Esophagus muscularis mucosa (tissue), 4 donors: ENCODE results near the gene TMEM121B. TPM values are rescaled to one million over a fixed set of nuclear protein-coding genes. Genes with fewer than 3 reads are reported as not detected.

ENCODE experiments used
- DNase-seq: peaks from one replicate; pipeline ENCODE4 v3.0.0-alpha.2; 2017; ENCODE audit errors: extremely low spot score
- H3K27ac ChIP-seq, 4 donors: fragments of 200-600 bp; sonication (generic); replicated peaks in 1 of 4; 1 replicate in 3 of 4; 2 replicates in 1 of 4; pipeline ENCODE4 v1.5.1; 2016 to 2019; ENCODE audit warnings: mild to moderate bottlenecking in 1 of 4
- H3K27me3 ChIP-seq, 4 donors: fragments of 200-600 bp; sonication (generic); one replicate each; pipeline versions ENCODE4 v1.5.1 to v1.6.0; 2016 to 2019
- H3K36me3 ChIP-seq, 4 donors: fragments of 200-600 bp; sonication (generic); one replicate each; pipeline ENCODE4 v1.5.1; 2016 to 2019
- H3K4me1 ChIP-seq, 4 donors: fragments of 200-600 bp; sonication (generic); one replicate each; pipeline ENCODE4 v1.5.1; 2016 to 2019
- H3K4me3 ChIP-seq, 4 donors: fragments of 200-600 bp; sonication (generic); 1 replicate in 2 of 4; 2 replicates in 2 of 4; pipeline ENCODE4 v1.5.1; 2016 to 2019; ENCODE audit warnings: mild to moderate bottlenecking in 4 of 4, moderate library complexity in 1 of 4
- H3K9me3 ChIP-seq, 4 donors: fragments of 200-600 bp; sonication (generic); 1 replicate in 3 of 4; 2 replicates in 1 of 4; pipeline ENCODE4 v1.5.1; 2016 to 2019
- CTCF ChIP-seq, 3 experiments: fragments of 200-600 bp in 2 of 3; fragments of 450-650 bp in 1 of 3; sonication (generic) in 2 of 3; IDR thresholded peaks; one replicate each; pipeline ENCODE4 v1.5.1; 2017 to 2019; ENCODE audit warnings: antibody characterized with exemption in 3 of 3, mild to moderate bottlenecking in 2 of 3, moderate library complexity in 1 of 3
- EP300 ChIP-seq: sonication (generic); formaldehyde crosslinking; IDR thresholded peaks from one replicate; pipeline ENCODE4 v1.6.1; 2017; ENCODE audit warnings: antibody characterized with exemption
- POLR2A ChIP-seq: fragments of 450-650 bp; IDR thresholded peaks from one replicate; pipeline ENCODE4 v1.6.1; 2017; ENCODE audit warnings: antibody characterized with exemption, moderate library complexity, mild to moderate bottlenecking, low read depth
- POLR2AphosphoS5 ChIP-seq, 2 donors: sonication (generic); formaldehyde crosslinking; IDR thresholded peaks; one replicate each; pipeline ENCODE4 v1.6.1; 2017; ENCODE audit warnings: antibody characterized with exemption in 2 of 2
- WGBS: methylation state at CpG from one replicate; pipeline ENCODE4 v1.1.5; 2018; 5-methylcytosine and 5-hydroxymethylcytosine counted together
- intact Hi-C: fragments of 100-400 bp; cut with DNase I; formaldehyde crosslinking; loops from one replicate; pipeline ENCODE4 v1.15.1; 2023
- total RNA-seq, 4 donors: library from RNA; depleted of rRNA; stranded (reverse); fragments of >200 nt; gene quantifications; one replicate each; pipeline versions ENCODE4 v1.1.0 to v1.2.1, GENCODE V29; 2016

The TMEM121B gene
- total RNA-seq, 4 donors from 2014 or later = 0.32 to 0.50 (median 0.41) TPM

- DNase-seq = no peak
- no peak overlapping the region for H3K27ac ChIP-seq
- H3K36me3 ChIP-seq = no peaks in the 10 kb centered on the region
- no peak for TF ChIP-seq CTCF (IDR thresholded peaks at IDR 0.05)
- TF ChIP-seq EP300 = no peak
- no peak for TF ChIP-seq POLR2AphosphoS5 (IDR thresholded peaks at IDR 0.05)
- peaks cover 4 to 76% (median 28%) of the 10 kb centered on the region in 4 donors for H3K27me3 ChIP-seq
- 1% methylated on average over 15 of the region's 45 CpGs for WGBS
- peaks cover 7 to 27% (median 19%) of the 10 kb centered on the region in 4 donors for H3K4me1 ChIP-seq
- no peaks in the 10 kb centered on the region for H3K9me3 ChIP-seq
- intact Hi-C loops = no loop called here
- H3K4me3 ChIP-seq = peak overlapping the region; percentile 51 to 65 (median 60)
Observed at GRCh38 chr22:17120281-17120680, 879 bp downstream of the TMEM121B start.

- Histone ChIP-seq H3K36me3 (no peaks in the 10 kb centered on the region), H3K9me3 (no peaks in the 10 kb centered on the region), H3K27ac (no peak overlapping the region), H3K27me3 (peaks cover 4 to 76% (median 28%) of the 10 kb centered on the region in 4 donors), H3K4me3 (peak overlapping the region in 1 of 4 donors; percentile 65), H3K4me1 (peaks cover 7 to 27% (median 19%) of the 10 kb centered on the region in 4 donors)
- intact Hi-C loops = no loop called here
- TF ChIP-seq POLR2A (no peak), POLR2AphosphoS5 (IDR thresholded peaks at IDR 0.05) (no peak), CTCF (IDR thresholded peaks at IDR 0.05) (no peak), EP300 (no peak)
- no peak for DNase-seq
- 12% methylated on average over 31 of the region's 63 CpGs for WGBS
Observed at GRCh38 chr22:17119481-17120202, 1.5 kb downstream of the TMEM121B start.

GRCh38 chr22:17118342-17118741 lies 2.8 kb downstream of the TMEM121B start:
- DNase-seq = no peak
- Histone ChIP-seq H3K27me3 (peaks cover 4 to 70% (median 28%) of the 10 kb centered on the region in 4 donors), H3K36me3 (no peaks in the 10 kb centered on the region), H3K4me1 (peaks cover 7 to 27% (median 19%) of the 10 kb centered on the region in 4 donors), H3K4me3 (no peak overlapping the region), H3K9me3 (no peaks in the 10 kb centered on the region), H3K27ac (no peak overlapping the region)
- TF ChIP-seq EP300 = no peak
- 78% methylated on average over 4 of the region's 4 CpGs for WGBS
- intact Hi-C loops = no loop called here

- Histone ChIP-seq H3K27me3 (peaks cover 4 to 66% (median 27%) of the 10 kb centered on the region in 4 donors), H3K4me3 (no peak overlapping the region), H3K4me1 (peaks cover 7 to 27% (median 19%) of the 10 kb centered on the region in 4 donors), H3K27ac (no peak overlapping the region), H3K9me3 (no peaks in the 10 kb centered on the region), H3K36me3 (no peaks in the 10 kb centered on the region)
- intact Hi-C loops = no loop called here
- 54% methylated on average over 3 of the region's 4 CpGs for WGBS
- no peak for DNase-seq
- no peak for TF ChIP-seq POLR2AphosphoS5 (IDR thresholded peaks at IDR 0.05)
Observed at GRCh38 chr22:17117890-17118289, 3.3 kb downstream of the TMEM121B start.

GRCh38 chr22:17117400-17117799 lies 3.8 kb downstream of the TMEM121B start:
- H3K36me3 ChIP-seq = no peaks in the 10 kb centered on the region

More at GRCh38 chr22:17117400-17117799, 3.8 kb downstream of the TMEM121B start:
- no peak overlapping the region for H3K4me3 ChIP-seq
- H3K9me3 ChIP-seq = no peaks in the 10 kb centered on the region
- 80% methylated on average over 1 of the region's 3 CpGs for WGBS
- H3K27me3 ChIP-seq = peaks cover 4 to 61% (median 25%) of the 10 kb centered on the region in 4 donors
- TF ChIP-seq CTCF (IDR thresholded peaks at IDR 0.05) (no peak), POLR2A (no peak), POLR2AphosphoS5 (IDR thresholded peaks at IDR 0.05) (no peak), EP300 (no peak)
- intact Hi-C loops = no loop called here
- no peak for DNase-seq
- H3K27ac ChIP-seq = no peak overlapping the region
- H3K4me1 ChIP-seq = peaks cover 7 to 27% (median 19%) of the 10 kb centered on the region in 4 donors
